ENCODE data around the gene TRIP10. TPM values are rescaled to one million over a fixed set of nuclear protein-coding genes. Genes with fewer than 3 reads are reported as not detected.

Gene TRIP10
- total and polyA plus RNA-seq, 2 donors (not counting 1 experiment from before 2014, with no cell fraction given), result 32.3 to 35.3 TPM

GRCh38 chr19:6787393-6787792 is 47.9 kb downstream of the TRIP10 start:
- DNase-seq (ENCODE audit: low read depth in 2 of 2), result no peak

DNA sequence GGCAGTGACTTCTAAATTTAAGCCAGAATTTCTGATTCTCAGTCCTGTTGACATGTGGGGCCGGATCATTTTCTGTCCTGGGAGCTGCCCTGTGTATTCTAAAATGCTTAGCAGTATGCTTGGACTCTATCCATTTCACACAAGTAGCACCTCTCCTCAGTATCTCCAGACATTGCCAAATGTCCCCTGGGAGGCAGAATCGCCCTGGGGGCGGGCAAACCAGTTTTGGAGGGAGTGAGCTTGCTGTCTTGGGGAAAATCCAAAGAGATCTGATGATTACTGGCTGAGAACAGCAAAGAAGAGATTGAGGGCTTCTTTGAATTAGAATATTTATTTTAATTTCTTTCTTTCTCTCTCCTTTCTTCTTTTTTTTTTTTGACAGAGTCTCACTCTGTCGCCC is 49.4 kb downstream of the TRIP10 start:
- no peak overlapping the region for H3K4me2 ChIP-seq (ENCODE audit: extremely low read depth, insufficient read depth, low read length)
- H3K9ac ChIP-seq (ENCODE audit: insufficient read depth, low read length), result no peak overlapping the region
- DNase-seq (ENCODE audit: low read depth in 2 of 2), result no peak
- no peaks in the 10 kb centered on the region for H3K4me1 ChIP-seq (ENCODE audit: control insufficient read depth, extremely low read depth, insufficient read depth, low read length)
- H3K79me2 ChIP-seq (ENCODE audit: control insufficient read depth, insufficient read depth, low read length), result no peaks in the 10 kb centered on the region
- H3K4me3 ChIP-seq (replicated peaks in 1 of 4; ENCODE audit: control extremely low read depth in 1 of 4, insufficient read depth in 1 of 4, low read depth in 3 of 4, low read length in 4 of 4), result no peak overlapping the region
- no peaks in the 10 kb centered on the region for H3K9me3 ChIP-seq (ENCODE audit: control insufficient read depth, insufficient read depth, low read depth, low read length)
- TF ChIP-seq, protein P1, sequence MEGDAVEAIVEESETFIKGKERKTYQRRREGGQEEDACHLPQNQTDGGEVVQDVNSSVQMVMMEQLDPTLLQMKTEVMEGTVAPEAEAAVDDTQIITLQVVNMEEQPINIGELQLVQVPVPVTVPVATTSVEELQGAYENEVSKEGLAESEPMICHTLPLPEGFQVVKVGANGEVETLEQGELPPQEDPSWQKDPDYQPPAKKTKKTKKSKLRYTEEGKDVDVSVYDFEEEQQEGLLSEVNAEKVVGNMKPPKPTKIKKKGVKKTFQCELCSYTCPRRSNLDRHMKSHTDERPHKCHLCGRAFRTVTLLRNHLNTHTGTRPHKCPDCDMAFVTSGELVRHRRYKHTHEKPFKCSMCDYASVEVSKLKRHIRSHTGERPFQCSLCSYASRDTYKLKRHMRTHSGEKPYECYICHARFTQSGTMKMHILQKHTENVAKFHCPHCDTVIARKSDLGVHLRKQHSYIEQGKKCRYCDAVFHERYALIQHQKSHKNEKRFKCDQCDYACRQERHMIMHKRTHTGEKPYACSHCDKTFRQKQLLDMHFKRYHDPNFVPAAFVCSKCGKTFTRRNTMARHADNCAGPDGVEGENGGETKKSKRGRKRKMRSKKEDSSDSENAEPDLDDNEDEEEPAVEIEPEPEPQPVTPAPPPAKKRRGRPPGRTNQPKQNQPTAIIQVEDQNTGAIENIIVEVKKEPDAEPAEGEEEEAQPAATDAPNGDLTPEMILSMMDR (conservative IDR thresholded peaks at IDR 0.05 in 1 of 2, IDR thresholded peaks at IDR 0.05 in 1 of 2; ENCODE audit: low read depth in 1 of 2, low read length in 2 of 2), result no peak
- no peak for TF ChIP-seq EZH2 (IDR thresholded peaks at IDR 0.05; ENCODE audit: low read length, missing control alignments)
- no peak overlapping the region for H2AFZ ChIP-seq (ENCODE audit: low read length)
- H3K36me3 ChIP-seq (ENCODE audit: control insufficient read depth, insufficient read depth, low read length), result no peaks in the 10 kb centered on the region
- no peaks in the 10 kb centered on the region for H4K20me1 ChIP-seq (ENCODE audit: control insufficient read depth, extremely low read depth, insufficient read depth, low read length)
- no peak overlapping the region for H3K27ac ChIP-seq (ENCODE audit: insufficient read depth, low read length)
- H3K27me3 ChIP-seq (ENCODE audit: control insufficient read depth, insufficient read depth, low read length), result no peaks in the 10 kb centered on the region

More at GRCh38 chr19:6787393-6787792, 47.9 kb downstream of the TRIP10 start:
- no peaks in the 10 kb centered on the region for H3K4me1 ChIP-seq (ENCODE audit: control insufficient read depth, extremely low read depth, insufficient read depth, low read length)
- no peak overlapping the region for H3K4me3 ChIP-seq (replicated peaks in 1 of 4; ENCODE audit: control extremely low read depth in 1 of 4, insufficient read depth in 1 of 4, low read depth in 3 of 4, low read length in 4 of 4)
- no peaks in the 10 kb centered on the region for H3K36me3 ChIP-seq (ENCODE audit: control insufficient read depth, insufficient read depth, low read length)
- no peak overlapping the region for H2AFZ ChIP-seq (ENCODE audit: low read length)
- TF ChIP-seq, protein P1 (conservative IDR thresholded peaks at IDR 0.05 in 1 of 2, IDR thresholded peaks at IDR 0.05 in 1 of 2; ENCODE audit: low read depth in 1 of 2, low read length in 2 of 2), result no peak
- TF ChIP-seq EZH2 (IDR thresholded peaks at IDR 0.05; ENCODE audit: low read length, missing control alignments), result no peak
- no peak overlapping the region for H3K9ac ChIP-seq (ENCODE audit: insufficient read depth, low read length)
- H3K4me2 ChIP-seq (ENCODE audit: extremely low read depth, insufficient read depth, low read length), result no peak overlapping the region
- no peaks in the 10 kb centered on the region for H4K20me1 ChIP-seq (ENCODE audit: control insufficient read depth, extremely low read depth, insufficient read depth, low read length)
- H3K9me3 ChIP-seq (ENCODE audit: control insufficient read depth, insufficient read depth, low read depth, low read length), result no peaks in the 10 kb centered on the region
- no peaks in the 10 kb centered on the region for H3K27me3 ChIP-seq (ENCODE audit: control insufficient read depth, insufficient read depth, low read length)
- no peaks in the 10 kb centered on the region for H3K79me2 ChIP-seq (ENCODE audit: control insufficient read depth, insufficient read depth, low read length)
- H3K27ac ChIP-seq (ENCODE audit: insufficient read depth, low read length), result no peak overlapping the region

DNA sequence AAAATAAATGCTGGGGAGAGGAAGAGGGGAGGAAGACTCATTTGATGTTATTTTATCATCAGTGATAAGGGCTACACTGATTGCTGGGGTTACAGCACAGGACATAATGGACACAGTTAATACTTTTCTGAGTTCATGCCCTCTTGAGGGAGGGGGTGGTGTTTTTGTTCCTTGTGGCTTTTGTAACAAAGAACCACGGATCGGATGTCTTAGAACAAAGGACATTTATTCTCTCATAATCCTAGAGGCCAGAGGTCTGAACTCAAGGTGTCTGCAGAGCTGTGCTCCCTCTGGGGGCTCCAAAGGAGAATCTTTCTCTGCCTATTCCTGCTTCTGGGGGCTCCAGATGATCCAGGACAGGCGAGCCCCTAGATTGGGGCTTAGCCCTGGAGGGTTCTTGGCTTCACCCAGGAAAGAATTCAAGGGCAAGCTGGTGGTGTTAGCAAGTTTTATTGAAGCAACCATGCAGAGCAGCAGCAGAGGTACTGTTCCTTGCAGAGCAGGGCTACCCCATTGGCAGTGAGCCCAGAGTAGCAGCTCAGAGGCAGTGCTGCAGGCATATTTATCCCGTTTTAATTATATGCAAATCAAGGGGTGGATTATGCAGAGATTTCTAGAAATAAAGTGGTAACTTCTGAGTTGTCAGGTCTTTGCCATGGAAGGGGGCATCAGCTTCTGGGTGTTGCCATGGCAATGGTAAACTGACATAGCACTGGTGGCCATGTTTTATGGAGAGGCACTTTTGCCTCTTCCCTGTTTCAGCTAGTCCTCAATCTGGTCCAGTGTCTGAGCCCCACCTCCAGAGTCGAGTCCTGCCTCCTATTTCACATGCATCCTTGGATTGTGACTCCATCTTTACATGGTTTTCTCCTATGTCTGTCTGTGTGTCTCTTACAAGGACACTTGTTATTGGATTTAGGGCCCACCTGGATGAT is 51.0 kb downstream of the TRIP10 start:
- H3K4me1 ChIP-seq (ENCODE audit: control insufficient read depth, extremely low read depth, insufficient read depth, low read length), result no peaks in the 10 kb centered on the region
- H3K4me3 ChIP-seq (replicated peaks in 1 of 4; ENCODE audit: control extremely low read depth in 1 of 4, insufficient read depth in 1 of 4, low read depth in 3 of 4, low read length in 4 of 4), result no peak overlapping the region
- DNase-seq (ENCODE audit: low read depth in 2 of 2), result no peak
- H3K4me2 ChIP-seq (ENCODE audit: extremely low read depth, insufficient read depth, low read length), result no peak overlapping the region
- no peaks in the 10 kb centered on the region for H3K27me3 ChIP-seq (ENCODE audit: control insufficient read depth, insufficient read depth, low read length)
- no peaks in the 10 kb centered on the region for H3K9me3 ChIP-seq (ENCODE audit: control insufficient read depth, insufficient read depth, low read depth, low read length)
- no peak overlapping the region for H3K9ac ChIP-seq (ENCODE audit: insufficient read depth, low read length)
- no peak overlapping the region for H3K27ac ChIP-seq (ENCODE audit: insufficient read depth, low read length)
- no peaks in the 10 kb centered on the region for H3K36me3 ChIP-seq (ENCODE audit: control insufficient read depth, insufficient read depth, low read length)
- TF ChIP-seq EZH2 (IDR thresholded peaks at IDR 0.05; ENCODE audit: low read length, missing control alignments), result no peak
- TF ChIP-seq, protein P1 (conservative IDR thresholded peaks at IDR 0.05 in 1 of 2, IDR thresholded peaks at IDR 0.05 in 1 of 2; ENCODE audit: low read depth in 1 of 2, low read length in 2 of 2), result no peak
- no peaks in the 10 kb centered on the region for H4K20me1 ChIP-seq (ENCODE audit: control insufficient read depth, extremely low read depth, insufficient read depth, low read length)
- H3K79me2 ChIP-seq (ENCODE audit: control insufficient read depth, insufficient read depth, low read length), result no peaks in the 10 kb centered on the region
- H2AFZ ChIP-seq (ENCODE audit: low read length), result no peak overlapping the region

All from fibroblast of lung (primary cell).